ENCODE measurements around the gene FILIP1. TPM values are rescaled to one million over a fixed set of nuclear protein-coding genes. Genes with fewer than 3 reads are reported as not detected.

The FILIP1 gene
- total and polyA plus RNA-seq, 2 of the 8 experiments (the other 6 are each of a cell fraction or from before 2014, with no cell fraction given): 2.4 to 5.7 TPM

- no peak overlapping the region for H3K18ac ChIP-seq (ENCODE audit: extremely low read depth, low read length)
- no peaks in the 10 kb centered on the region for H3K79me1 ChIP-seq (ENCODE audit: low read depth, low read length)
- 73% methylated on average over 9 of the region's 9 CpGs; no CpG with 5 or more reads in 1 of the 2 experiments for WGBS, 2 experiments (ENCODE audit: extremely low coverage in 1 of 2, insufficient coverage in 1 of 2, insufficient read length in 1 of 2, insufficient replicate concordance in 2 of 2, low coverage in 1 of 2, low lambda C conversion rate in 2 of 2, missing lambda C conversion rate in 1 of 2)
- H3K36me3 ChIP-seq (ENCODE audit: control insufficient read depth in 2 of 4, insufficient read depth in 4 of 4, low read length in 3 of 4): no peaks in the 10 kb centered on the region
- H3K4ac ChIP-seq (replicated peaks; ENCODE audit: insufficient read length, low read depth, low read length): no peak overlapping the region
- H3K4me1 ChIP-seq (replicated peaks in 1 of 4; ENCODE audit: control insufficient read depth in 3 of 4, insufficient read depth in 4 of 4, low read length in 3 of 4): no peaks in the 10 kb centered on the region
- no peak for FAIRE-seq
- no peak overlapping the region for H2BK120ac ChIP-seq (replicated peaks; ENCODE audit: low read depth, low read length)
- ChIA-PET CTCF (ENCODE audit: partially characterized antibody) (interaction anchor here (0.7 to 10.9 kb wide), 15 partner anchors 9 to 257 kb away, joined by 3 to 87 read pairs (median 3); no protein-coding TSS in a partner anchor), POLR2A (ENCODE audit: partially characterized antibody) (no interaction called here)
- H2AFZ ChIP-seq (ENCODE audit: low read length): no peak overlapping the region
- H3K4me2 ChIP-seq (ENCODE audit: insufficient read depth in 1 of 2, low read depth in 2 of 2, low read length in 2 of 2): no peak overlapping the region
- H4K91ac ChIP-seq (replicated peaks; ENCODE audit: insufficient read length, low read length): no peak overlapping the region
- H2BK12ac ChIP-seq (ENCODE audit: low read depth, low read length): no peak overlapping the region
- 0 out of 4 replicates have a peak, but pooled peaks cover 0 to 5% of the 10 kb centered on the region in 2 experiments for H3K9me3 ChIP-seq (ENCODE audit: insufficient read depth in 2 of 2, low read depth in 1 of 2, low read length in 1 of 2)
- no peaks in the 10 kb centered on the region for H3K23me2 ChIP-seq (ENCODE audit: low read depth, low read length)
- H4K5ac ChIP-seq (ENCODE audit: insufficient read length, low read depth, low read length): no peak overlapping the region
- H3K4me3 ChIP-seq (ENCODE audit: extremely low read depth in 1 of 4, insufficient read depth in 2 of 4, low read depth in 3 of 4, low read length in 4 of 4): no peak overlapping the region
- no peak overlapping the region for H2BK5ac ChIP-seq (ENCODE audit: low read depth, low read length)
- H3K27ac ChIP-seq (ENCODE audit: low read depth, low read length): no peak overlapping the region
- no peak overlapping the region for H2BK15ac ChIP-seq (ENCODE audit: low read length)
- no peak overlapping the region for H3K23ac ChIP-seq (ENCODE audit: insufficient read length)
- no peak overlapping the region for H3K9ac ChIP-seq (replicated peaks in 1 of 4; ENCODE audit: extremely low read depth in 1 of 4, low read depth in 3 of 4, low read length in 3 of 4)
- H4K20me1 ChIP-seq (replicated peaks in 1 of 2; ENCODE audit: control insufficient read depth in 1 of 2, insufficient read depth in 2 of 2, low read length in 2 of 2): no peaks in the 10 kb centered on the region
- H3K79me2 ChIP-seq (ENCODE audit: control insufficient read depth in 1 of 2, insufficient read depth in 2 of 2, low read length in 2 of 2): no peaks in the 10 kb centered on the region
- H4K8ac ChIP-seq (ENCODE audit: extremely low read depth, insufficient read depth, low read length): no peak overlapping the region
- H3K56ac ChIP-seq (replicated peaks; ENCODE audit: insufficient read length, low read depth, low read length): no peak overlapping the region
- no peak overlapping the region for H3K14ac ChIP-seq (ENCODE audit: insufficient read length)
- H3K27me3 ChIP-seq (replicated peaks in 1 of 4; ENCODE audit: control insufficient read depth in 3 of 4, extremely low read depth in 1 of 4, insufficient read depth in 3 of 4, low read length in 3 of 4): no peaks in the 10 kb centered on the region
- no peak overlapping the region for H2AK5ac ChIP-seq (ENCODE audit: low read depth, low read length)
- DNase-seq (ENCODE audit: low read depth in 1 of 2, low spot score in 2 of 2): no peak
- H2BK20ac ChIP-seq (ENCODE audit: low read length): no peak overlapping the region
- TF ChIP-seq POU5F1 (IDR thresholded peaks at IDR 0.05; ENCODE audit: low read depth, low read length): no peak
- no peak for TF ChIP-seq CHD2 (IDR thresholded peaks at IDR 0.05; ENCODE audit: low read length)
- no peak for TF ChIP-seq BACH1 (IDR thresholded peaks at IDR 0.05; ENCODE audit: low read length)
- TF ChIP-seq PHF8 (conservative IDR thresholded peaks at IDR 0.05; ENCODE audit: low read depth, low read length): no peak
- TF ChIP-seq JUND (IDR thresholded peaks at IDR 0.05; ENCODE audit: low read length): no peak
- TF ChIP-seq TCF12 (IDR thresholded peaks at IDR 0.05; ENCODE audit: low read depth, low read length): no peak
- no peak for TF ChIP-seq RNF2 (IDR thresholded peaks at IDR 0.05; ENCODE audit: borderline replicate concordance, low read depth, low read length, missing control alignments, poor library complexity, severe bottlenecking)
- no peak for TF ChIP-seq TAF7 (optimal IDR thresholded peaks at IDR 0.05; ENCODE audit: borderline replicate concordance, low read depth, low read length)
- TF ChIP-seq BRCA1 (IDR thresholded peaks at IDR 0.05; ENCODE audit: low read depth, low read length): no peak
- no peak for TF ChIP-seq SAP30 (IDR thresholded peaks at IDR 0.05; ENCODE audit: insufficient read depth, insufficient replicate concordance, low read length)
- no peak for TF ChIP-seq KDM1A (IDR thresholded peaks at IDR 0.05; ENCODE audit: borderline replicate concordance, low read length)
- TF ChIP-seq ATF3 (IDR thresholded peaks at IDR 0.05; ENCODE audit: insufficient read depth, low read depth, low read length): no peak
- TF ChIP-seq EZH2 (IDR thresholded peaks at IDR 0.05; ENCODE audit: low read depth, low read length, severe bottlenecking): no peak
These were observed 30.8 kb upstream of the FILIP1 start for GRCh38 chr6:75524322-75524972.

All from H1 (cell line).